Hippocampal formation (tissue), 2 donors: ENCODE data around the gene TMED6.

Source experiments
- DNase-seq, 2 donors: peaks; one replicate each; lab custom pipeline; 2025; lab: John Stamatoyannopoulos, UW

Gene TMED6

DNA sequence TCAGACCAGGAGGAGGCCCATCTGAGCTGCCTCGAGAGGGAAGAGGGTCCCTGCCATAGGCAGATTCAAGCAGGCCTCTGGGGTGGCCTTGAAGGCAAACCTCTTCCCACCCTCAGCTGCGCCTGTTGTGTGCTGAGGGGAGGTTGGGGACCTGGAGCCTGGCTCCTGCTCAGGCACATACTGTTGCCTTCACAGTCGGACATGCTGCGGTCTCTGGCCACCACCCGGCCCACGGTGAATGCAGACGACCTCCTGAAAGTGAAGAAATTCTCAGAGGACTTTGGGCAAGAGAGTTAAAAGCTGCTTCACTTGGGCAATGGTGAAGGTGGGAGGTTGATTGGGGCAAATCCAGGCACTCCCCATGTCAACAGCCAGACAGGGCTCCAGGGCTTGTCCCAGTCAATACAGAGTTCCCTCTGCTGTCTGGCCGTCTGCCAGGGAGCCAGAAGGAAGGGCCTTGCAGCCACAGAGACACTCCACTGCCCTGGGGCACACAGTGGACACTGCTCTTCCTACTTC is 27.5 kb downstream of the TMED6 start:
- DNase-seq, result peak in 1 of 2 donors; percentile 35

DNA sequence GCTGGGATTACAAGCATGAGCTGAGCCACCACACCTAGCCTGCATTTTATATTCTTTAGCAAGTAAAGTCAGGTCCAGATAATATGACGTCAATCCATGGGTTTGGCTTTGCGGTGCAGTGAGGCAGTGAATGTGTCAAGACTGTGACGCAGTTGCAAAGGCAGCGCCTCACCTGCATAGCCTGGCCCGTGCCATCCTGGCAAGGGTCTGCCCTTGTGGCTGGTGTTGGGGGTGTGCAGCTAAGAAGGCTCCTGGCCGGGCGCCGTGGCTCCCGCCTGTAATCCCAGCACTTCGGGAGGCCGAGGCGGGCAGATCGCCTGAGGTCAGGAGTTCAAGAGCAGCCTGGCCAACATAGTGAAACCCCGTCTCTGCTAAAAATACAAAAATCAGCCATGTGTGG is 28.2 kb downstream of the TMED6 start:
- no peak for DNase-seq

DNA sequence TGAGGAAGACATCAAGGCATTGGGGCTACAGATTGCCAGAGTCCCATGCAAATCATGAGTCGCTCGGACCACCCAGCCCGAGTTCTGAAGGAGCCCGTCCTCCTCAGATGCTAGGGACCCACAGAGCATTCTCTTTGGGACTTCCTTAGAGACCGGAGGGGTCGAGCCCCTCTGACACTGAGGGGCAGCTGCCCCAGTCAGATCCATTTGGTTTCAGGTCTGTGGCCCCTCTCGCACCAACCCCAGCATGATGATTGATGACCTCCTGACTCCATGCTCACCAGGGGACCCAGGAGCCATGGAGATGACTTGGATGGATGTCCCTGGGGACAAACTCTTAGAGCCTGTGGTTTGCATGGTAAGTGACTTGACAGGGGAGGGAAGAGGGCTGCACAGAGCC is 29.2 kb downstream of the TMED6 start:
- DNase-seq, result no peak

DNA sequence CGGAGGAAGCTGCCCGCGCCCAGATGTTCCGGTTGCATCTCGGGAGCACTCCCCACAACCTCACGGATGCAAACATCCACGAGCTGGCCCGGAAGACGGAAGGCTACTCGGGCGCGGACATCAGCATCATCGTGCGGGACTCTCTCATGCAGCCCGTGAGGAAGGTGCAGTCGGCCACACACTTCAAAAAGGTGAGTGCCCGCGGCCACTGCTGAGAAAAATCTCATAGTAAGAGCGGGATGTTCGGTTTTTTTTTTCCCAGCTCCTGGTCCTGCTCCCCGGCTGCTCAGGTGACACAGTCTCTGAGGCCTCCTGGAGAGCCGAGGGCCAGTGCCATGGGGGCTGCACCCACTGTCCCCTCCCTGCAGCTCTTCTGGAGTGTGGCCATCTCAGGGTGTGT is 30.5 kb downstream of the TMED6 start:
- DNase-seq, result no peak

DNA sequence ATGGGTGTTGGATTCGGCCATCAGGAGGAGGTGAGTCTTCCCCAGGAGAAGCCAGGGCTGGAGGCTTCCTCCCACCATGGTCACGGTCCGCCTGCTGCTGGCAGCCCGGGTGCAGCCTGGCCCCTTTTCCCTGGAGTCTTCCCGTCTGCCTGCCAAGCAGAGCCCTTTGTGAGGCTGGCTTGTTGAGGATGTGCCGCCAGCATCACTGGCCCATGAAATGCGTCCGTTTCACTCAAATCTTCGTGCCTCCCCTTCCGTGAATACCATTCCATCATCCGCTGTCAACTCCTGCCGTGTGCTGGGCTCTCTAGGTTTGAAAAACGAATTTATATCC is 30.9 kb downstream of the TMED6 start:
- no peak for DNase-seq

DNA sequence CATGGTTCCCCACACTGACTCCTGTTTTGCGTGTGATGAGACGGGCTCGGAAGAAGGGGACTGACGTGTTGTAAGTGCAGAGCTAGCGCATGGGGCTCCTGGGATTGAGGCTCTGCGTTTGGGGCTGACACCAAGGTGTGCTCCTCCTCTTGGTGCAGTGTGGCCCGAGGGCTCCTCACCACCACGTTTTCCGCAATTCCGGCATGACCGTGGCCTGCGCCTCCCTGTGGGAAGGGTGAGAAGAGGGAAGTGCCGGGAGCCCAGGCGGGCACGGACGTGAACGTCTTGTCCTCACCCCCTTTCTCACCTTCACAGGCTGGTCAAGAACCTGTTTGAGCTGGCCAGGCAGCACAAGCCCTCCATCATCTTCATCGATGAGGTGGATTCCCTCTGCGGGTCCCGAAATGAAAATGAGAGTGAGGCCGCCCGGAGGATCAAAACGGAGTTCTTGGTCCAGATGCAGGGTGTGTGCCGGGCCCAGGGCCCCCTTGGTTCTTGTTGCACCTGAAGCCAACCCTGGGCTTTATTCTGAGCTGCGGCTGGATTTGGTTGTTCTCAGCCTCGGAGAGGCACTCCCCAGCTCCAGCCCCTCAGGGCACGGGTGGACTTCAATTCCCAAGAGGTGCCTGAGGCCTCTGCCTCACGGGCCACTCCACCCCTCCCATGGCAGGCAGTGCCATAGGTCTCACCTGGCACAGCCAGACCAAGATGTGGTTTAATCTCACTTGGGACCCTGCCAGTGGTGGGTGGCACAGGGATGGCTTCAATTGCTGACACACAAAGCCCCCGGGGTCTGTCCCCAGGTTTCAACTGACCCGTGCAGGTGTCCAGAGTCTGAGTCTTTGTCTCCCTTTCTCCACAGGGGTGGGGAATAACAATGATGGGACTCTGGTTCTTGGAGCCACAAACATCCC is 31.5 kb downstream of the TMED6 start:
- no peak for DNase-seq

DNA sequence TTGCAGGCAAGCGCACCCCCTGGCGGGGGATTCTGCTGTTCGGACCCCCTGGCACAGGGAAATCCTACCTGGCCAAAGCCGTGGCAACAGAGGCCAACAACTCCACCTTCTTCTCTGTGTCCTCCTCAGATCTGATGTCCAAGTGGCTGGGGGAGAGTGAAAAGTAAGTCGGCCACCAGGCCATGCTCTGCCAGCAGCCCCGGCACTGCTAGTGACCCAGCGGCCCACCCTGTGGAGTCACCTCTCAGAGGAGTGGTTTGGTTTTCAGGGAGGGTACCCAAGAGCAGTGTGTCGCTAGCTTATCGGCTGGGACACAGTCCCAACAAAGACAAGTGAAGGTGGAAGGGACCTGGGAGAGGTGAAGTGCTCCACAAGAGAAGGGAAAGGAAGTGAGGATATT is 32.2 kb downstream of the TMED6 start:
- DNase-seq, result no peak

DNA sequence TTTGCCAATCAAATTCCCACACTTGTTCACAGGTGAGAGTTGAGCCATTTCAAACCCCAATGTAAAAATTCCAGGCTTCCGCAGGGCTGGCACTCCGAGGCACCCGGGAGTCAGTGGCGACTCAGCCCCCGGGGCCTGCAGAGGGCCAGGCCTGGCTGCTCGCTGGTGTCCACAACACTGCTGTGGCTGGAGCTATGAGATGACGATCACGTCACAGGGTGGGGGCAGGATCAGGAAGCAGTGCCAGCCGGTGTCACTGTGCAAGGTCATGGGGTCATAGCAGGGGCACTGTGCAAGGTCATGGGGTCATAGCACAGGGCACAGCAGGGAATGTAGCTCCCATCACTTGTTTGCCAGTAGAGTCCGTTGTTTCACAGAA is 32.7 kb downstream of the TMED6 start:
- no peak for DNase-seq

DNA sequence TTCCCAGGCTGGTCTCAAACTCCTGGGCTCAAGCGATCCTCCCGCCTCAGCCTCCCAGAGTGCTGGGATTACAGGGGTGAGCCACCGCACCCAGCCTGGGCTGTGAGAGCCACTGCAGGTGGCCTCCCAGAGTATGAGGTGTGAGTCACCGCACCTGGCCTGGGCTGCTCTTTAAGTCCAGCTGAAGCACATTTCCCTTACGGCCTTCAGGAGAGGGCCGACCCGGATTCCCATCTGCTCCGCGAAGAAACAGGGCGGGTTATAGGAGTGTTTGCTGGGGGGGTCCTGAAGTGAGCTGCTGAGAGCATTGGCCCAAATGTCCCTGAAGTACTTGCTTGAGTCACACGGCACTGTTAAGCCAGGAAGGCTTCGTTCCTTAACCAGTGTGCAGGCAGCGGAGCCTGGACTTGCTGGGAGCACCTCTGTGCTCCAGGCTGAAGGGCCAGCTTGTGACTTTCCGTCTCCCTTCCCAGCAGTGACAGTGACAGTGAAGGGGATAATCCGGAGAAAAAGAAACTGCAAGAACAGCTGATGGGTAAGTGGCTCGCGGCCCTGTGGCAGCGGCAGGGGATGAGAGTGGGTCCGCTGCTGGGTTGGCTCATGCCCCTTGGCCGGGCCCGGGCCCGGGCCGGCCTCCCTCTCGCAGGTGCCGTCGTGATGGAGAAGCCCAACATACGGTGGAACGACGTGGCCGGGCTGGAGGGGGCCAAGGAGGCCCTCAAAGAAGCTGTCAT is 33.2 kb downstream of the TMED6 start:
- no peak for DNase-seq

DNA sequence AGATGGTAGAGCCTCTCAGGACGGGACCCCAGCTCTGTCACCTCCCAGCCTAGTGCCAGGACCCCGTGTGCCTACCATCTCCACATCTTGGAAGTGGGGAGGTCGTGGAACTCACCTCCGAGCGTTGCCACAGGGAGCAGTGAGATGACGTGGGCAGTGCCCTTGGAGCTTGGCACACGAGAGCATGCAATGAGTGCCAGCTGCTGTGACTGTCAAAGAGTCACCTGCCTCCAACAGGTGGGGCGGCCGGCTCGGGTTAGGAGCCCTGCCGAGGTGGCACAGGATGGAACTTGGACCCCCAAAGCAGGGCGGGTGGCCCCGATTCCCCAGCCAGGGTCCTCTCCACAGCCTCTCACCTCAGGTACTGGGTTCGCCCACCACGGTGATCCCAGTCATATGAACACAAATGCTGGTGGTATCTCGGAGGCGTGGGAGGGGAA is 35.0 kb downstream of the TMED6 start:
- no peak for DNase-seq

DNA sequence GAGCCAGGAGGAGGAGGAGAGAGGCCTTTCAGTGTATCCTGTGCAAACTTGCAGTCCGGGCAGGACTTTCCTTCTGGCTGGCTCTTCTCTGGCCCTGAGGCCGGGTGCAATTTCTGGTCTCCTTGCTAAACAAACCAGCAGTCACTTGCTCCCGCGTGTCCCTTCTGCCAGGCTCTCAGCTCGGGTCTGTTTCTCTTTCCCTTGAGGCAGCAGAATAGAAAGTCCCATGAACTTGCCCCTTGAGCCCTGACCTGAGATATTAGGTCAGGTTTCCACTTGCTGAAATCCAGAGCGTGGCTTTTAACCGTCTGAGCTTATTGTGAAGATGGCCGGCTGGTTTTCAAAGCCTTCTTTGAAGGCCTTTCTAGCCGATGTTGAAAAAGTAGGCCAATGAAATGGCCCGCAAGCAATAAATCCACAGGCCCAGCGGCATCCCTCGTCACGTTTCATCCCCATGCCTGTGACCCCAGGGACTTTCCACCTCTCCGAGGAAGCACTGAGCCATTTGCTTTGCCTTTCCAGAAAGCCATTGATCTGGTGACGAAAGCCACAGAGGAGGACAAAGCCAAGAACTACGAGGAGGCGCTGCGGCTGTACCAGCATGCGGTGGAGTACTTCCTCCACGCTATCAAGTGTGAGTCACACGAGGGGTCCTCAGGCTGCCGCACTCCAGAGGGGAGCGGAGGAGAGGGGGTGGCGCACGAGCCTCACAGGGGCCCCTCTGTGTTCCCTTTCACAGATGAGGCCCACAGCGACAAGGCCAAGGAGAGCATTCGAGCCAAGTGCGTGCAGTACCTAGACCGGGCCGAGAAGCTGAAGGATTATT is 35.9 kb downstream of the TMED6 start:
- DNase-seq, result no peak

DNA sequence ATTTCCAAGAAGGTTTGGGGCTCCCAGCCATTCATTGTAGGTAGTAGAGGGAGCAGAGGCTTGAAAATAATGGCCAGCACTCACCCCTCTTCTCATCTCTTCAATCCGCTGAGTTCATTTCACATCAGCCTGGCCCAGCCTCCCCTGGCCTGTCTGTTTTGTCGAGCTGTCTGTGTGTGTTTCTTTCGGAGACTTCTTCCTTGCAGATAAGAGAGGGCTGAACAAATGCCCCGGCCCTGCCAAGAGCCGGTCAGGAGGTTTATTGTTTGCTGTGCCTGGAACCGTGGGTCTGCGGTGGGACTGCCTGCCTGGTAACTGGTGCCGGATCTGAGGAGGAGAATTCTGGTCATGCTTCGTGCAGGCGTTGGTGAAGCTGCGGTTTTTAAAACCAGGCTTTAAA is 37.1 kb downstream of the TMED6 start:
- DNase-seq, result no peak

DNA sequence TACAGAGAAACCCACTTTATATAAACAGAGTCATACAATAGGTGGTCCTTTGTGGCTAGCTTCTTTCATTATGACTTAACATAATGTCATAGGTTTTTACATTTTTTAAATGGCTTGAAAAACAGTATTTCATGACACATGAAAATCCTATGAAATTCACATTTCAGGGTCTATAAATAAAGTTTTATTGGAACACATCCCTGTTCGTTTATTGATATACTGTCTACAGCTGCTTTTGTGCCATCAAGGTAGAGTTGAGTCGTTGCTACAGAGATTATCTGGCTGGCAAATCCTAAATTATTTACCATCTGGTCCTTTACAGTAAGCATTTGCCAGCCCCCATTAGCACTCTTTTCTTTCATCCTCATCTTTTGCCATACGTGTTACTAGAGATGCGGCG is 38.1 kb downstream of the TMED6 start:
- no peak for DNase-seq

DNA sequence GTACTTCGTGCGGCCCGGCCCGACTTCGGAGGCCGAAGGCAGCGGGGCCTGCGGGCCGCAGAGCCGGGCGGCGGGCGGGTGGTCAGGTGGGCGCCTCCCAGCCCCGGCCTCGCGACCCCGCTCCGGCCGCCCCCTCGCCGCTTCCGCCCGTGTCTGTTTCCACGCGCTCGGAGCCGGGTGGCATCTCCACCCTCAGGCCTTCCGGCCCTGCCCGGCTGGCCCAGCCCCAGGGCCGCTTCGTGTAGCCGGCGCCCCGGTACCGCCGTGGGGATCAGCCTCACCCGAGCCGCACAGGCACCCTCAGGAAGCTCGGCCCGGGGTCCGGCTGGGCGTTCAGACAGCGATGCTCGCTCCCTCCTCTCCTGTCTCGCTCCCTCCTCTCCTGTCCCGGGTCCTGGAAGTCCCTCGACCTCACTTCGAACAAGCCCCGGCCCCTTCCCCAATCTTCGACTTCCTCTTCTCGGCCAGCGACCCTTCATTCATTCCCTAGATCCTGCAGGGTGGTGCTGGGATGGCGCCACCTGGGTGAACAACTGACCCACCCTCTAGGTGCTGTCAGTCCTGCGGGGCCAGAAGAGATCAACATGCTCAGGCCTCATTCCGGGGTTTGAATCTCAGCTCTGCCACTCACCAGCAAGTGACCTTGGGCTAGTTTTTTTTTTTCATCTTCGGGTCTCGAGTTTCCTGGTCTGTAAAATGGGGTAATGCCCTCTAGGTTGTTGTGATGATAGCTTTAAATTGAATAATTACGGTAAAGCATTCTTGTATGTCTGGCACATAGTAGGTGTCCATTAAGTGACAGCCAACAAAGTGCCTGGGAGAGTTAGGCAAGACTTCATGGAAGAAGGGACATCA is 39.8 kb downstream of the TMED6 start:
- no peak for DNase-seq

DNA sequence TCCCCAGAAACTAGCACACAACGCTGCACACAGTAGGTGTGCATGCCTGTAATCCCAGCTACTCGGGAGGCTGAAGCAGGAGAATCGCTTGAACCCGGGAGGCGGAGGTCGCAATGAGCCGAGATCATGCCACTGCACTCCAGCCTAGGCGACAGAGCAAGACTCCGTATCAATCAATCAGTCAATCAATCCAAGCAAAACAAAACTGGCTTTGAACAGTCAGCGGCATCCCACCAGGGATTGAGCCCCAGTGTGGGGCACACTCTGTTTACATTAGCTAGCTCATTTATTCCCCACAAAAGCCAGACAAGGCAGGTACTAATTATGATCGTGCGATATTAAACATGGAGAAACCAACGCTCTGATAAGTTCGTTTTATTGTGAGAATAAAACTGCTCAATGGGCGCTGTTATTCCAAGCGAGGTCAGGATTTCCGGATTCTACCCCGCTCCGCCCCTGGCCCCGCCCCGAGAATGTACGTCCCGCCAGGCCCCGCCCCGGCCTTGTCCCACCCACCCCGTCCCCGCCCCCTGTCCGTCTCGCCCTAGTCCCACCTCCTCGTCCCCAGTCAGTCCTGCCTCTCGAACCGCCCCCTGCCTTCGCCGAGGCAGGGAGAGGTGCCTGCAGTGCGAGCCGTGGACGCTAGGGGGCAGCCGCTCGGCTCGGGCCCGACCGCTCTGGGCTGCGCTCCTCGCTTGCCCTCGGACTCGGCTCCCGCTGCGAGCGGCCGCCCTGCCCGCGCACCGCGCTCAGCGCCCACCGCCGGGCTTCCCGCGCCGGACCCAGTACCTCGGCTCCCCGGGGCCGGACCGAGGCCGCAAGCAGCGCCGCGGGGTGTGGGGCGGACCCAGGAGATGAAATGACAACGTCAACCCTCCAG is 40.7 kb downstream of the TMED6 start, which contains the start of gene VPS4A:
Gene VPS4A, plus strand, starts transcription at position 698 of the 880 bp plus-strand sequence. Its CDS starts 162 bp downstream, at position 860.
- DNase-seq, result peak; percentile 98

DNA sequence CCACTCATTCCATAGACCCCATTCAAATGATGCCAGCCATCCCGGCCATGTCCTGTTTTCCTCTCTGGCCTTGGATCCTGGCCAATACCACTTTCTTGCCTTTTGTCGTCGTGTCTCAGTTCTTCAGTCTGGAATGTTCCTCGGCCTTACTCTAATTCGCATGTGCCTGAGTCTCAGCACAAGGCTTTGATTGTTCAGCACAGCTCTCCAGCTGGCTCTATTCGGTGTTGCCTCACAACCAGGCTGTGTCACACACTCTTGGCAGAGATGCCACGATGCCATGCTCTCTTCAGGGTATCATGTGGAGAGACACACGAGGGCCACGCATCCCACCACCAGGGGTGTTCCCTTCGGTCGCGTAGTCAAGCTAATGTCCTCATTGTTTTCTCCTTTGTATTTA is 42.3 kb downstream of the TMED6 start:
- DNase-seq, result peak; percentile 26 to 34

DNA sequence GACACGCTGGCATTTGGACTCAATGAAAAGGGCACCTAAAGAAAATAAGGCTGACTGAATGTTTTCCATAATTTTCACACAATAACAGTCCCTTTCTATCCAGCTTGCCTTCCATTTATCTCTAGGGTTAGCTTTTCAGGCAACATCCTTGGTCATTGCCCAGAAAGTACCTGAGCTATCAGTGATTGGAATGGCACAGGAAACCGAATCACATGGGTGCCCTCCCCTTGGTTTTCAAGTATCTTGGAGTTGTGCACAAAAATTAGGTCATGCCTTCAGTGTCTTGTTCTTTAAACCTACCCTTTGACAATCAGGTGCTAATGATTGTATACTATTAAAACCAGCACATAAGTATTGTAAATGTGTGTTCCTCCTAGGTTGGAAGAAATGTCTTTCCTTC is 43.7 kb downstream of the TMED6 start:
- no peak for DNase-seq

DNA sequence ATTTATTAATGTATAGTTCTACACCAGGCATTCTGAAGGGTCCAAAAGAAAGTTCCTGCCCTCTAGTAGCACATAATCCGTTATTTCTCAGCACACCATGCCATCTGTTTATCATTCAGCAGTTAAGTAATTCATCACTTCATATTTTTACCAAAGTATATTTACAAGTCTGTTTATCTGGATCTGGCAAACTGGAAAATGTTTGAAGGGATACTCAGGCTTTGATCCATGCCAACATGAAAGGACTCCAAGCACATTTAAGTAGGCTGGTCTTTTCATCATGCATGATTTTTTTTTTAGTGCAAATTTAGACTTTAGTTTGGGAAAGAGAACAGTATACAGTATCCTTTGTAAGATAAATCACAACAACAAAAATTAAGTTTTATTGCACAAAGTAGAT is 44.5 kb downstream of the TMED6 start:
- DNase-seq, result no peak

DNA sequence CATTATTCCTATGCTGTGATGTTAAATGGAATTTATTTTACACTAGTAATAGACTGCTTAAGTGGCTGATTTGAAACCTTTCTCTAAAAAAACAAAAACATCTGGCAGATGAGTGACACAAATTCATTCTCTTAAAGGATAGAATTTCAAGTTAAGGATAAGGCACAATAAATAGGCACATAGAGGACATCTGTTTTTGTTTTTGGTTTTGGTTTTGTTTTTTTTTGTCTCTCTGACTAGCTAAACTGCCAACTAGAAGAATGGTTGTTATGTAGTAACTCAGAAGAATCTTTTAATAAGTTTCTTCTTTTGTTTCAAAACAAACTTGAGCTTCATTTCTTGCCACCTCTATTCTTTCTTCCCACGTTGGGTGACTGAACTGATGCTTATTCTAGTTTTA is 45.6 kb downstream of the TMED6 start:
- DNase-seq, result no peak

DNA sequence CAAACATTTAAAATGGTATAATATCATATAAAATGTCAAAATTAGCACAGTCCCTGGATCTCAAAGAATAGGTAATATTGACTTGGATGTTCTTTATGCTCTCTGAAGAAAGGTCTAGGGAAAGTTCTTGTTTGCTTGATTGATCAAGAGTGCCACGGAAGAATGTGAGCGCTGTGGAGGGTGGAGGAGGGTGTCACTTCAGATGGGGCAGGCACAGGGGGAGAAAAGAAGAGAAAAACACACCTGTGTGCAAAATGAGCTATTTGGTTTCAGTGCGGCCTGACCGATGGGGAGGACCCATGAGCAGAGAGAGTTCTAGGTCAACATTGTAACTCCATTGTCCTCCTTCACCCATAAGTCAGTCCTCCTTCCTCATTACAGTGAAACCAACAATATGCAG is 49.3 kb downstream of the TMED6 start:
- DNase-seq, result no peak
